Memory B cell (primary cell): ENCODE measurements around the gene PLA2G12B.
"Not testable (repeated sequence)": the region's sequence is repeated elsewhere in the genome, so short reads cannot be mapped to it uniquely, and the experiment has no call there.

Source experiments
- ATAC-seq: fragments of 150-1000 bp; cut with Tn5 transposase; 2 replicates; pipeline ENCODE4 v1.10.0; 2021; ENCODE audit warnings: low read depth, mild to moderate bottlenecking, moderate library complexity
- DNase-seq, 2 donors: peaks; one replicate each; pipeline ENCODE4 v3.0.0; 2022; ENCODE audit warnings: low spot score in 2 of 2
- H3K27ac Mint-ChIP-seq: one replicate; pipeline ENCODE4 v1.8.0; 2022; ENCODE audit warnings: mild to moderate bottlenecking, moderate library complexity, mixed read lengths
- H3K27me3 Mint-ChIP-seq: one replicate; pipeline ENCODE4 v1.8.0; 2022; ENCODE audit warnings: mixed read lengths
- H3K36me3 Mint-ChIP-seq: one replicate; pipeline ENCODE4 v1.8.0; 2022; ENCODE audit warnings: mild to moderate bottlenecking, mixed read lengths
- H3K4me1 Mint-ChIP-seq: one replicate; pipeline ENCODE4 v1.8.0; 2022; ENCODE audit warnings: mixed read lengths
- H3K4me3 Mint-ChIP-seq: one replicate; pipeline ENCODE4 v1.8.0; 2022; ENCODE audit warnings: mild to moderate bottlenecking, moderate library complexity, mixed read lengths
- H3K9me3 Mint-ChIP-seq: one replicate; pipeline ENCODE4 v1.8.0; 2022; ENCODE audit warnings: mixed read lengths

PLA2G12B gene

DNA sequence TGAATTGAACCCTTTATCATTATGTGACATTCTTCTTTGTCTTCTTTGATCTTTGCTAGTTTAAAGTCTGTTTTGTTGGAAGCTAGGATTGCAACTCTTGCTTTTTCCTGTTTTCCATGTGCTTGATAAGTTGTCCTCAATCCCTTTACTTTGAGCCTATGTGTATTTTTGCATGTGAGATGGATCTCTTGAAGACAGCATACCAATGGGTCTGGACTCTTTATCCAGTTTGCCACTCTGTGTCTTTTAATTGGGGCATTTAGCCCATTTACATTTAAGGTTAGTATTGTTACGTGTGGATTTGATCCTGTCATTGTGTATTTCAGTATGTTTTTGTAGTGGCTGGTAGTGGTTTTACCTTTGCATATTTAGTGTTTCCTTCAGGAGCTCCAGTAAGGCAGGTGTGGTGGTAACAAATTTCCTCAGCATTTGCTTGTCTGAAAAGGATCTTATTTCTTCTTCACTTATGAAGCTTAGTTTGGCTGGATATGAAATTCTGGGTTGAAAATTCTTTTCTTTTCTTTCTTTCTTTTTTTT, 33.4 kb downstream of the PLA2G12B start:
- not testable (repeated sequence) for DNase-seq, H3K9me3 Mint-ChIP-seq, H3K27ac Mint-ChIP-seq, ATAC-seq, H3K36me3 Mint-ChIP-seq, H3K4me1 Mint-ChIP-seq, H3K4me3 Mint-ChIP-seq
- peaks cover 11% of the 10 kb centered on the region for H3K27me3 Mint-ChIP-seq

DNA sequence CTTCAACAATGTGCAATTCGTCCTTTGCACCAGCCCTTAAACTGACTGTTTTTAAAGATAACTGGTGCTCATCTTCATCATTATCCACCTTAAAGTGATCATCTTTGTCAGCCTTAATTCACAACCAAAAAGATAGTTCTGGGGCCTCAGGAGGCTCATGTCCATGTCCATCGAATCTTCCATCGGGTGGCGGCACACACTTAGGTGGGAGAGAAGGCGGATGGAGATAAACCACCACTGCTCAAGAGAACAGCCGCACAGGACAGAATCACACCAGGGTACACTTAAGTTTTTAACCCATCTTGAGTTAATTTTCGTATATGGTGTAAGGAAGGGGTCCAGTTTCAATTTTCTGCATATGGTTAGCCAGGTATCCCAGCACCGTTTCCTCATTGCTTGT, 36.3 kb downstream of the PLA2G12B start:
- Mint-ChIP-seq H3K36me3 (peaks cover 2% of the 10 kb centered on the region), H3K27ac (no peak overlapping the region), H3K9me3 (peaks cover 8% of the 10 kb centered on the region), H3K4me3 (no peak overlapping the region), H3K27me3 (peaks cover 8% of the 10 kb centered on the region), H3K4me1 (peaks cover 3% of the 10 kb centered on the region)
- DNase-seq (no peak), ATAC-seq (no peak)

DNA sequence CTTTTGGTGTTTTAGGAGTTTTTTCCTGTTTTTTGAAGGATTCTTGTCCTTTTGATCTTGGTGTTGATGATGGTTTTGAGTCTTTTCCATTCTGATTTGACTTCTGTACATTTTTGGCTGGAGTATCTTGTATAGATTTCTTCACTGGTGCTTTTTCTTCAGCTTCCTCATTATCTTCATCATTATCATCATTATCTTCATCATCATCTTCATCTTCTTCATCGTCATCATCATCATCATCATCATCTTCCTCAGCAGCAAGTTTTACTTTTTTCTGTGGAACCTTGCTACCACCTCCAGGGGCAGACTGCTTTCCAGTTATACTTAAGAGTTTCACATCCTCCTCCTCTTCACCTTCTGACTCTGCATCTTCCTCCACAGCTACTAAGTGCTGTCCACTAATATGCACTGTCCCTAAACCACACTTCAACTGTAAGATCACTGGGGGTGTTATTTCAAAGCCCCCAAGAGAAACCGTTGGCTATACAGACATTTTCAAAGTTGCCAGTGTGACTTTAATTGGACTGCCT, 36.7 kb downstream of the PLA2G12B start:
- H3K27ac Mint-ChIP-seq, H3K4me1 Mint-ChIP-seq, H3K27me3 Mint-ChIP-seq, H3K9me3 Mint-ChIP-seq, DNase-seq, H3K36me3 Mint-ChIP-seq, H3K4me3 Mint-ChIP-seq, ATAC-seq: not testable (repeated sequence)

DNA sequence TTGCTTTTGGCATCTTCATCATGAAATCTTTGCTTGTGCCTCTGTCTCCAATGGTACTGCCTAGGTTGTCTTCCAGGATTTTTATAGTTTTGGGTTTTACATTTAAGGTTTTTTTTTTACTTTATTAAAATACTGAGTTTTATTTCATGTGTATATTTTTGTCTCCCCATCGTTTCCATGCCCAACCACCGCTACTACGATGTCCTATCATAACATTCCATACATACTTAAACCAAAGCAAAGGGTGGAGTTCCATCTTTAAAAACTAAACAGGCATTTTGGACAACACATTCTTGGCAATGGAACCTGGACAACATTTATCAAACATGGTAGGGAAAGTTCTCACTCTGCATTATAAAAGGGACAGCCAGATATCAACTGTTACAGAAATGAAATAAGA, 37.4 kb downstream of the PLA2G12B start:
- H3K27me3 Mint-ChIP-seq, H3K36me3 Mint-ChIP-seq, ATAC-seq, H3K9me3 Mint-ChIP-seq, H3K4me3 Mint-ChIP-seq, DNase-seq, H3K4me1 Mint-ChIP-seq, H3K27ac Mint-ChIP-seq: not testable (repeated sequence)

DNA sequence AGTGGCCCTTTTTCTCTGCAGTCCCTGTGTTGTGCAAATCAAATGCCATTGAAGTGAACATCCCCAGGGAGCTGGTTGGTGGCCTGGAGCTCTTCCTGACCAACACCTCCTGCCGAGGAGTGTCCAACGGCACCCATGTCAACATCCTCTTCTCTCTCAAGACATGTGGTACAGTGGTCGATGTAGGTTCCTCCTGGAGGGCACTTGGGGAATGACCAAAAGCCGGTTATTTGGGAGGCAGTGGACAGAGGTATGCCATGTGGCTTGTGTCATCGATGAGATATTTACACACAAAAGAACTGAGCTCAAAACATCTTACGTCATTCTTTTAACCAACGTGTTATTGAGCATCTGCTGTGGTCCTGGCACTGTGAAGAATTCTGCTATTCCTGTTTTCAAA, 41.3 kb downstream of the PLA2G12B start:
- DNase-seq (no peak), ATAC-seq (no peak)
- Mint-ChIP-seq H3K27me3 (peaks cover 7% of the 10 kb centered on the region), H3K4me1 (peaks cover 3% of the 10 kb centered on the region), H3K36me3 (no peaks in the 10 kb centered on the region), H3K4me3 (no peak overlapping the region), H3K27ac (no peak overlapping the region), H3K9me3 (no peaks in the 10 kb centered on the region)

DNA sequence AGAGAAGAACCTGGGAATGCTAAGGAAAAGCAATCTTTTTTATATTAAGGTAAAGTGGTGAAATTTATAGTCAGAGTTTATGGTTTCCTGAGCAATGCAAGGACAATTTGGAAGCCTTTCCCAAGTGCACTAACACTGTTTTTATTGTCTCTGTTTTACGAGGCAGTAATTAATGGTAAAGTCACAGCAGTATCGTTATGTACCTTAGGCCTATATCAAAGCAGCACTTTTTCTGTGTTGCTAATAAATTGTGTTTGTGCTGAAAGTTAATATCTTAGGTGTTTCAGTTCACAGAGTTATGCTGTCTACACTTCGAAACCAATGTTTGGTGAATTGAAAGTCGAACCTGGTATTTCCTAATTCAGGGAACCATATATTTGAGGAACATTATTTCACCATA, 41.9 kb downstream of the PLA2G12B start:
- H3K9me3 Mint-ChIP-seq, result no peaks in the 10 kb centered on the region
- no peak overlapping the region for H3K4me3 Mint-ChIP-seq

DNA sequence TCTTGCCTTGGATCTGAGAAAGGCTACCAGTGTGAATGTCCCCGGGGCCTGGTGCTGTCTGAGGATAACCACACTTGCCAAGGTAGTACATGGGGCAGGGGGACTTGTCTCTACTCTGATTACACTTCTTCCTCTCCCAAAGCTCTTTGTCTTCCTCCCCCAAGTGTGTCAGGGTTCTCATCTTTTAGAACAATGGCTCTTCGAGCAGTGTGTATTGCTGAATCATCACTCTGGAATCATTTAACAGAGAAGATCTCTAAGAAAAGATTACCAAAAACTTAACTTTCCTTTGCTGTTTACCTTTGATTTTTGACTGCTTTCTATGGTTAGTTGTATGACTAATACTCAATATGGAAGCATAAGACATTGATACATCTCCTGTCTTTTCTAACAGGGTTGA, 42.8 kb downstream of the PLA2G12B start:
- H3K4me3 Mint-ChIP-seq, result no peak overlapping the region

More for the DNA sequence above, 41.9 kb downstream of the PLA2G12B start:
- ATAC-seq (no peak), DNase-seq (no peak)
- H3K27me3 Mint-ChIP-seq, result peaks cover 5% of the 10 kb centered on the region
- no peak overlapping the region for H3K27ac Mint-ChIP-seq
- H3K36me3 Mint-ChIP-seq, result no peaks in the 10 kb centered on the region
- no peaks in the 10 kb centered on the region for H3K4me1 Mint-ChIP-seq

DNA sequence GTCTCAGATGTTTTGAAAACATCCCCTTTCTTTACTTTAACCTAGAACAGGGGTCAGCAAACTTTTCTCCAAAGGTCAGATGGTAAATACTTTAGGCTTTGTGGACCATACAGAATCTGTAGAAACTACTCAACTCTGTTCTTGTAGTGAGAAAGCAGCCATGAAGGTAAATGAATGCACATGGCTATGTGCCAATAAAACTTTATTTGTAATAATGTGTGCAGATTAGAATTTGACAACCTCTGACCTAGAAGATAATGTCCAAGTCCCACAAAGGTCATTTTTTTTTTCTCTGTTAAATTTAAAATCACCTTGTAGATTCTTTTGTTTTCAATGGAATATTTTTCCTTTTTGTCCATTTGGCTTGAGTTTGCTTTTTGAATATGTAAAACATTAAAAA, 43.9 kb downstream of the PLA2G12B start:
- Mint-ChIP-seq H3K9me3 (no peaks in the 10 kb centered on the region), H3K36me3 (no peaks in the 10 kb centered on the region), H3K27me3 (peaks cover 4% of the 10 kb centered on the region), H3K27ac (no peak overlapping the region), H3K4me1 (no peaks in the 10 kb centered on the region), H3K4me3 (no peak overlapping the region)
- no peak for ATAC-seq
- DNase-seq, result no peak

More for the DNA sequence above, 42.8 kb downstream of the PLA2G12B start:
- no peak for ATAC-seq
- Mint-ChIP-seq H3K4me1 (no peaks in the 10 kb centered on the region), H3K27me3 (peaks cover 4% of the 10 kb centered on the region), H3K9me3 (no peaks in the 10 kb centered on the region), H3K36me3 (no peaks in the 10 kb centered on the region), H3K27ac (no peak overlapping the region)
- DNase-seq, result no peak

DNA sequence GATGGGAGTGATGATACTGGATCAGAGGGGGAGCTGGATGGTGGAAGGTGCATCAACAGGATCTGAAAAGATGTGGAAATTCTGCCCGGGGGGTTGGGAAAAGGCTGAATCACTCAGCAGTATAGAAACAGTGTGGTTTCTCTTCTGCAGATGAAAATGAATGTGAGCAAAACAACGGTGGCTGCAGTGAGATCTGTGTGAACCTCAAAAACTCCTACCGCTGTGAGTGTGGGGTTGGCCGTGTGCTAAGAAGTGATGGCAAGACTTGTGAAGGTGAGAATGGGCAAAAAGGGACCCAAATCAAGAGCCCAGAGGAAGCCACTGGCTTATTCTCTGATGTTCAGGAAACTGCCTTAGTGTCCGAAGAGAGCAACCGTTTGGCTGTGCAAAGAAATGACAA, 48.2 kb downstream of the PLA2G12B start:
- Mint-ChIP-seq H3K27ac (no peak overlapping the region), H3K36me3 (no peaks in the 10 kb centered on the region), H3K27me3 (no peaks in the 10 kb centered on the region), H3K4me3 (no peak overlapping the region), H3K9me3 (no peaks in the 10 kb centered on the region), H3K4me1 (peaks cover 4% of the 10 kb centered on the region)
- ATAC-seq, result no peak
- DNase-seq, result no peak

DNA sequence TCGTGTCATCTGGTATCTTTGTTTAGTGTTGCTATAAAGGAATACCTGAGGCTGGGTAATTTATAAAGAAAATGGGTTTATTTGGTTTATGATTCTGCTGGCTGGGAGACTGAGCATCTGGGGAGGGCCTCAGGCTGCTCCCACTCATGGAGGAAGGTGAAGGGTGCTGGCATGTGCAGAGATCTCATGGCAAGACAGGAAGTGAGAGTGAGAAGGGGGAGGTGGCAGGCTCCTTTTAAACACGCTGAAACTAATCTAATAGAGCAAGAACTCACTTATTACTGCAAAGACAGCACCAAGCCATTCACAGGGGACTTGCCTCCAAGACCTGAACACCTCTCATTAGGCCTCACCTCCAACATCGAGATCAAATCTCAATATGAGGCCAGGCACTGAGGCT, 49.8 kb downstream of the PLA2G12B start:
- Mint-ChIP-seq H3K27me3 (no peaks in the 10 kb centered on the region), H3K4me3 (no peak overlapping the region), H3K9me3 (no peaks in the 10 kb centered on the region), H3K27ac (no peak overlapping the region), H3K36me3 (no peaks in the 10 kb centered on the region), H3K4me1 (peaks cover 4% of the 10 kb centered on the region)
- ATAC-seq (no peak), DNase-seq (no peak)

DNA sequence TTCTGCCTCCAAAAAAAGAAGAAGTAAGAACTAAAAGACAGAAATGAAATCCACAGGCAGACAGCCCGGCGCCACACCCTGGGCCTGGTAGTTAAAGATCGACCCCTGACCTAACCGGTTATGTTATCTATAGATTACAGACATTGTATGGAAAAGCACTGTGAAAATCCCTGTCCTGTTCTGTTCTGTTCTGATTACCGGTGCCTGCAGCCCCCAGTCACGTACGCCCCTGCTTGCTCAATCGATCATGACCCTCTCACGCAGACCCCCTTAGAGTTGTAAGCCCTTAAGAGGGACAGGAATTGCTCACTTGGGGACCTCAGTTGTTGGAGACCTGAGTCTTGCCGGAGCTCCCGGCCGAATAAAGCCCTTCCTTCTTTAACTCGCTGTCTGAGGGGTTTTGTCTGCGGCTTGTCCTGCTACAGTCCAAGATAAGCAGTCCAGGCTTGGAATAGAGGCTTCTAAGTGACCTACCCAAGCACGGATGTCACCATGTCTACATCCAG, 50.6 kb downstream of the PLA2G12B start:
- H3K27ac Mint-ChIP-seq, H3K4me1 Mint-ChIP-seq, H3K4me3 Mint-ChIP-seq, H3K36me3 Mint-ChIP-seq, ATAC-seq, H3K9me3 Mint-ChIP-seq, H3K27me3 Mint-ChIP-seq, DNase-seq: not testable (repeated sequence)

DNA sequence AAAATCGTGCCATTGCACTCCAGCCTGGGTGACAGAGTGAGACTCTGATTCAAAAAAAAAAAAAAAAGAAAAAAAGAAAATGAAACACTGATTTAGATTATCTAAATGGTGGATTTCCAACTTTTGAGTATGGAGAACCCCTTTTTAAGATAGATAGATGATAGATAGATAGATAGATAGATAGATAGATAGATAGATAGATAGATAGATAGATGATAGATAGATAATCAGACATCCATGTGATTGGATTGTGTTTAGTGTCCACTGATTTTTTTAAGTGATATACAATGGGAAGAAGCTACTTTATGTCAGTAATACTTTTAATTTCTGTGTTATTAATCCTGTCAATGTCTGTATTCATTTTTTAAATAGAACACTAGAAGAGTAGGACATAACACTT, 55.1 kb downstream of the PLA2G12B start:
- Mint-ChIP-seq H3K4me1 (peaks cover under 1% of the 10 kb centered on the region), H3K27me3 (peaks cover 3% of the 10 kb centered on the region), H3K27ac (no peak overlapping the region), H3K36me3 (no peaks in the 10 kb centered on the region), H3K4me3 (no peak overlapping the region), H3K9me3 (no peaks in the 10 kb centered on the region)
- DNase-seq, result no peak
- ATAC-seq, result no peak

DNA sequence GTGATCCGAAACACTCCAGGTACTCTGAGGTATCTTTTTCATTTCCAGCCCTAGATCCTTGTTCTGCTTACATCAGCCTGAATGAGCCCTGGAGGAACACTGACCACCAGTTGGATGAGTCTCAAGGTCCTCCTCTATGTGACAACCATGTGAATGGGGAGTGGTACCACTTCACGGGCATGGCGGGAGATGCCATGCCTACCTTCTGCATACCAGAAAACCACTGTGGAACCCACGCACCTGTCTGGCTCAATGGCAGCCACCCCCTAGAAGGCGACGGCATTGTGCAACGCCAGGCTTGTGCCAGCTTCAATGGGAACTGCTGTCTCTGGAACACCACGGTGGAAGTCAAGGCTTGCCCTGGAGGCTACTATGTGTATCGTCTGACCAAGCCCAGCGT, 56.0 kb downstream of the PLA2G12B start:
- Mint-ChIP-seq H3K9me3 (no peaks in the 10 kb centered on the region), H3K27ac (no peak overlapping the region), H3K4me1 (no peaks in the 10 kb centered on the region), H3K36me3 (no peaks in the 10 kb centered on the region), H3K4me3 (no peak overlapping the region), H3K27me3 (peaks cover 3% of the 10 kb centered on the region)
- no peak for ATAC-seq
- DNase-seq, result no peak

DNA sequence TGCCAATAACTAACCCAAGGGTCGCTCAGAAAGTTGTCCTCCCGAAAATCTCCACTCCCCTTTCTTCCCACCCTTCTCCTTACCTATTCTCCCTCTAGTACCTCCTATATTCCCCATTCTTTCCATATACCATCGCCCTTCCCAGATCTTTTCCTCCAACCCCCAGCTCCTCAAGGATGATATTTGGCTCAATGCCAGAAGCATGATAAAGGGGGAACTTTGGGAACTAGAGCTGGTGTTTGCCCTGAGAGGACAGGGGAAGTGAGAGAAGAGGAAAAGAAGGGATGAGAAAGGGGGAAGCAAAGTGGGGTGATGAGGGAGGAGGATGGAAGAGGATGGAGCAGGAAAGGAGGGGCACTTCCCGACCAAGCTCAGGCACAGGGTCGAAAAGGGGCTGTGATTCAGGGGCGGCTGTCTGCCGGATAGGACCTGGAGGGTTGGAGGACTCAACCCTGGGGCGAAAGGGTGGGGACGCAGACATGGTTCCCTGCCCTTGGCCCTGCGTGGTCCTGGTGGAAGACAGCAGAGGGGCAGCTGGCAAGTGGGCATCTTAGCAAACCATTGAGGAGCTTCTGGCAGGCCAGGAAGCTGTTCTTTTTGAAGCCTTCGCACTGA, 59.3 kb downstream of the PLA2G12B start:
- no peak for DNase-seq
- H3K4me1 Mint-ChIP-seq, result no peaks in the 10 kb centered on the region
- no peak overlapping the region for H3K4me3 Mint-ChIP-seq
- H3K27ac Mint-ChIP-seq, result no peak overlapping the region
- no peak for ATAC-seq
- H3K9me3 Mint-ChIP-seq, result no peaks in the 10 kb centered on the region
- H3K36me3 Mint-ChIP-seq, result no peaks in the 10 kb centered on the region
- H3K27me3 Mint-ChIP-seq, result peaks cover 6% of the 10 kb centered on the region
